GDM1 (cell line): ENCODE measurements around the gene ROBO2.

Experiments used
- DNase-seq: peaks from one replicate; lab custom pipeline; 2025; lab: John Stamatoyannopoulos, UW

The ROBO2 gene

GRCh38 chr3:77189258-77189657 is 149.4 kb downstream of the ROBO2 start:
- no peak for DNase-seq

- DNase-seq, result no peak
Measured at GRCh38 chr3:77189684-77190083, 149.8 kb downstream of the ROBO2 start.

- DNase-seq, result no peak
Measured at GRCh38 chr3:77190374-77190773, 150.5 kb downstream of the ROBO2 start.

GRCh38 chr3:77191014-77191413 is 151.1 kb downstream of the ROBO2 start:
- no peak for DNase-seq

GRCh38 chr3:77191640-77192039 is 151.7 kb downstream of the ROBO2 start:
- DNase-seq, result no peak

GRCh38 chr3:77195766-77196545 is 156.1 kb downstream of the ROBO2 start:
- DNase-seq, result no peak

GRCh38 chr3:77197408-77197807 is 157.5 kb downstream of the ROBO2 start:
- no peak for DNase-seq

- DNase-seq, result no peak
Measured at GRCh38 chr3:77203851-77204250, 164.0 kb downstream of the ROBO2 start.

GRCh38 chr3:77204788-77205187 is 164.9 kb downstream of the ROBO2 start:
- DNase-seq, result no peak

GRCh38 chr3:77207753-77208152 is 167.9 kb downstream of the ROBO2 start:
- no peak for DNase-seq

GRCh38 chr3:77222701-77223100 is 182.8 kb downstream of the ROBO2 start:
- no peak for DNase-seq

GRCh38 chr3:77227567-77227966 is 187.7 kb downstream of the ROBO2 start:
- no peak for DNase-seq

- DNase-seq, result no peak
Measured at GRCh38 chr3:77232557-77232956, 192.7 kb downstream of the ROBO2 start.

GRCh38 chr3:77234004-77234403 is 194.1 kb downstream of the ROBO2 start:
- DNase-seq, result no peak

GRCh38 chr3:77236118-77236517 is 196.2 kb downstream of the ROBO2 start:
- DNase-seq, result no peak

- DNase-seq, result no peak
Measured at GRCh38 chr3:77240072-77240650, 200.3 kb downstream of the ROBO2 start.

GRCh38 chr3:77242371-77242770 is 202.5 kb downstream of the ROBO2 start:
- DNase-seq, result no peak

- no peak for DNase-seq
Measured at GRCh38 chr3:77244981-77245380, 205.1 kb downstream of the ROBO2 start.

GRCh38 chr3:77247061-77247460 is 207.2 kb downstream of the ROBO2 start:
- DNase-seq, result no peak

GRCh38 chr3:77247817-77248216 is 207.9 kb downstream of the ROBO2 start:
- DNase-seq, result no peak

GRCh38 chr3:77248420-77248819 is 208.5 kb downstream of the ROBO2 start:
- DNase-seq, result no peak

- no peak for DNase-seq
Measured at GRCh38 chr3:77251136-77251535, 211.2 kb downstream of the ROBO2 start.

- DNase-seq, result peak; percentile 24
Measured at GRCh38 chr3:77254967-77255831, 215.3 kb downstream of the ROBO2 start.
